Measurements from ENCODE around the gene DCHS1.

DCHS1 gene

DNA sequence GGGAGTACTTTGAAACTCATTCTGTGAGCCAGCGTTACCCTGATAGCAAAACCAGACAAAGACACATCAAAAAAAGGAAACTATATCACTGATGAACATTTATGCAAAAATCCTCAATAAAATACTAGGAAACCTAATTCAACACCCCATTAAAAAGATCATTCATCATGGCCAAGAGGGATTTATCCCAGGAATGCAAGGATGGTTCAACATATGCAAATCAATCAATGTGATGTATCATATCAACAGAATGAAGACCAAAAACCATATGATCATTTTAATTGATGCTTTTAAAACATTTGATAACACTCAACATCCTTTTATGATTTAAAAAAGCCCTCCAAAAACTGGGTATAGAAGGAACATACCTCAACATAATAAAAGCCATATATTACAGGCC is 72.0 kb downstream of the DCHS1 start:
- no peak for DNase-seq

DNA sequence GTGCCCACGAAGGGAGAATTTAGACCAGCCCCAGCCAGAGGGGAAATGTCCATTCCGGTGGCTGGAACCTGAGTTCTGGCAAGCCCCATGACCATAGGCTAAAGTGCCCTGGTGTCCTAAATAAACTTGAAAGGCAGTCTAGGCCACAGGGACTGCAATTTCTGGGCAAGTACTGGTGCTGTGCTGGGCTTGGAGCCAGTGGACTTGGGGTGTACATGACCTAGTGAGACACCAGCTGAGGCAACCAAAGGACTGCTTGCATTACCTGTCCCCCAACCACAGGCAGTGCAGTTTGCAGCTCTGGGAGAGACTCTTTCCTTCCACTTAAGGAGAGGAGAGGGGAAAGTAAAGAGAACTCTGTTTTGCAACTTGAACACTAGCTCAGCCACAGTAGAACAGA is 75.9 kb downstream of the DCHS1 start:
- no peak for DNase-seq

DNA sequence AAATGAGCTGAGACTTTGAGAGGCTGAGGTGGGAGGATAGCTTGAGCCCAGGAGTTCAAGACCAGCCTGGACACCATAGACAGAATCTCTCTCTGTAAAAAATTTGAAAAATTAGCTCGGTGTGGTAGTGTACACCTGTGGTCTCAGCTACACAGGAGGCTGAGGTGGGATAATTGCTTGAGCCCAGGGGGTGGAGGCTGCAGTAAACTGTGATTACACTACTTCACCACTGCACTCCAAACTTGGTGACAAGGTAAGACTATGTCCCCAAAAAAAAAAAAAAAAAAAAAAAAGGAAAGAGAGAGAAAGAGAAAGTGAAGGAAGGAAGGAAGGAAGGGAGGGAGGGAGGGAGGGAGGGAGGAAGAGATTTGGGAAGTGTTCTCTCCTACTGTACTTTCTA is 77.5 kb downstream of the DCHS1 start:
- no peak for DNase-seq

DNA sequence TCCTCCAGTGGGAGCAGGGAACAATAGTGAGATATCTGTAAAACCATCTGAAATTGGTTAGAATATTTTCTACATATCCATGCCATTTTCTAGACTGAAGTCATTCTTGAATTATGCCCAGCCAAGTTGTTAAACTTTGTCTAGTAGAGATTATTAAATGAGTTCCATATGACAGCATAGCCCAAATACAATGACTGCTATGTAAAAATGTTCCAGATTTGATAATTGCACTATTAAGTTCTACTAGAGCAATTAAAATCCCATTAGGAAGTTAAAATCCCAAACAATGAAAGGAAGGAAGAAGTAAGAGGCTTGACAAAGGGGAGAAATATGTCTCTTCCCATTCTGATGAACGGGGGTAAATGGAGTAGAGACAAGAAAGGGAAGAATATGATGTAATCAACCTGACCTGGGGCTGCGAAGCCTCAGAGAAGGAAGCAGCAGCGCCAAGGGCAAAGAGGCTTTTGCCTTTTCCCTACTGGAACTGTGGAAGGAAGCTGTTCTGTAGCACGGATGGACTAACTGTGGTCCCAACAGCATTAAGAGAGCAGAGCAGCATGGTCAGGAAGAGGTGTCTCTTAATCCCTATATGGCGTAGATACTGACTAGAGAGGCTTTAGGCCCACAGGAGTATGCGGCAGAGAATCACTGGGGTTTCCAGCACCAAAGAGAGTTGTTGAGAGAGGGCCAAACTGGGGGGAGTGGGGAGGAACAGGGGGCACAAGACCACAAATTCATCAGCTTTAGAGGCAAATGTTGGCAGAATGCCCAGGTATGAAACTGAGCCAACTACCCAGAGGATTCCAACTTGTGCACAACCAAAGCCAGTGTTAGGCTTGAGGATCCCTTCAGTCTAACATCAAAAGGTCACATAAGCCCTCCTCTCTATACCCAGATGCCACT is 78.9 kb downstream of the DCHS1 start:
- peak; percentile 72 for DNase-seq

- no peak for DNase-seq
Observed at GRCh38 chr11:6574816-6575715, 80.5 kb downstream of the DCHS1 start.

DNA sequence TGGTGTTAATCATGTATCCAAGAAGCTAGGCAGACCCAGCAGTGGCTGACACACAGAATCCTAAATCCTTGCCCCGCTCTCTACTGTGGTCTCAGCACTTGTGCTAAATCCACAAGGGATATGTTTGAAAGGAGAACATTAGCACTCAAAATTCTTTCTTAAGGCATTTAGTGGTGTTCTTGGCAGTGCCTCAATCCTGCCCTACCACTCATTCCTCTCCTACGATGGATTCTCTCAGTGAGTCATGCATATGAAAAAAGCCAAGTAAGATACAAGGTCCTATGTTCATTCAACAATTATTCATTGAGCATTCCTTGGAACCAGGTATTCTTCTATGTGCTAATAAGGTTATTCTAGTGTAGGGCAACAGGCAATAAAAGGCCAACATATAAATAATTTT is 83.4 kb downstream of the DCHS1 start:
- no peak for DNase-seq

DNA sequence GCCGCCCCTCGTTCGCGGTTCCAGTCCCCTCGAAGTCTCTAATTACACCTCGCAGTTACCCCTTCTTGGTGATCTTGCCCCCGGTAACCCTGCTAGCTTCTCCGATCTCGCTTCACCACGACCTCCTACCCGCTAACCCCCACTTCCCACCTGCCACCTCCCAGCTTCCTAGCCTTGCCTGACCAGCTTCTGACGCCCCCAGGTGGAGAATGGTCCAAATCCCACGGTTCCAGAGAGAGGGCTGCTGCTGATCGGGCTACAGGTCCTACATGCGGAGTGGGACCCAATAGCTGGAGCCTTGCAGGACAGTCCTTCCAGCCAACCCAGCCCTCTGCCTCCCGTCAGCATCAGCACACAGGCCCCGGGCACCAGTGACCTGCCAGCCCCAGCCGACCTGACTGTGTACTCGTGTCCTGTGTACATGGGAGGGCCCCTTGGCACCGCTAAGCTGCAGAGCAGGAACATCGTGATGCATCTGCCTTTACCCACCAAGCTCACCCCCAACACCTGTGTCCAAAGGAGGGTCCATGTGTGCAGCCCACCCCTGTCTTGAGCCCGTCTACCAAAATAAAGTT is 84.1 kb downstream of the DCHS1 start:
- no peak for DNase-seq
